Transverse colon (tissue), 3 donors: ENCODE results near the gene TMPRSS9.

ENCODE experiments used
- CTCF ChIP-seq, 5 experiments: fragments of 200-600 bp in 3 of 5; fragments of 450-650 bp in 2 of 5; sonication (generic) in 3 of 5; IDR thresholded peaks; 1 replicate in 2 of 5; 2 replicates in 3 of 5; pipeline ENCODE4 v1.5.1; 2016 to 2017; ENCODE audit warnings: antibody characterized with exemption in 5 of 5, inconsistent platforms in 3 of 5, mild to moderate bottlenecking in 2 of 5, moderate library complexity in 1 of 5
- POLR2A ChIP-seq: fragments of 450-650 bp; IDR thresholded peaks from one replicate; pipeline ENCODE4 v1.6.1; 2016; ENCODE audit warnings: antibody characterized with exemption, mild to moderate bottlenecking, moderate library complexity

DNA sequence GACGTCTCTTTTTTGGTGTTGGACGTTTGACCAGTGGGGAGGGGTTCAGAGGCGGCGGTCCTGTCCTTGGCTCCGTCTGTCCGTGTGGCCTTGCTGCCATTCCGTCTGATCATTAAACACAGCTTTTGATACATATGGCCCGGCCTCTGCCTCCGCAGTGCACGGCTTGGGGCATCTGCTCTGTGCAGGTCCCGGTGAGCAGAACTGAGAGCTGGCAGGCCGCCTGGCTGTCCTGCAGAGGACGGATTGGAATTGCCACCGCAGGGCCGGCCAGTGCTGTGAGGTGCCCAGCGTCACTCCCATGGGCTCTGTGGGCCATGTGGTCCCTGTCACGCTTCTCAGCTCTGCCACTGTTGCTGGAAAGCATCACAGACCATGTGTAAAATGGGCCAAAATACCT is 5.4 kb upstream of the TMPRSS9 start:
- TF ChIP-seq CTCF (IDR thresholded peaks at IDR 0.05), result no peak
- TF ChIP-seq POLR2A, result no peak
